H9 (cell line): Measurements from ENCODE around the gene UBQLN2. TPM values are rescaled to one million over a fixed set of nuclear protein-coding genes. Genes with fewer than 3 reads are reported as not detected.

Experiments
- DNase-seq: peaks from one replicate; pipeline ENCODE4 v3.0.0-alpha.2; 2017
- H2AFZ ChIP-seq: one replicate; pipeline ENCODE4 v1.6.1; 2013; ENCODE audit warnings: mild to moderate bottlenecking, low read length, control low read depth, moderate library complexity
- H2AK5ac ChIP-seq: 2 replicates; pipeline ENCODE4 v1.6.1; 2013; ENCODE audit warnings: low read length, control low read depth, mixed read lengths; ENCODE audit not compliant: insufficient read length
- H2BK120ac ChIP-seq: one replicate; pipeline ENCODE4 v1.6.1; 2013; ENCODE audit warnings: low read depth, mild to moderate bottlenecking, low read length, control low read depth, inconsistent platforms; ENCODE audit not compliant: poor library complexity, severe bottlenecking
- H2BK12ac ChIP-seq: 2 replicates; pipeline ENCODE4 v1.6.1; 2013; ENCODE audit warnings: low read length, control low read depth, mixed read lengths, low read depth; ENCODE audit not compliant: insufficient read length
- H2BK15ac ChIP-seq: 2 replicates; pipeline ENCODE4 v1.6.1; 2013; ENCODE audit warnings: low read depth, low read length, control low read depth
- H2BK20ac ChIP-seq: one replicate; pipeline ENCODE4 v1.6.1; 2013; ENCODE audit warnings: low read depth, mild to moderate bottlenecking, low read length, control low read depth, inconsistent platforms; ENCODE audit not compliant: poor library complexity, severe bottlenecking
- H2BK5ac ChIP-seq: 2 replicates; pipeline ENCODE4 v1.6.1; 2013; ENCODE audit warnings: low read length, control low read depth, mixed read lengths; ENCODE audit not compliant: insufficient read length
- H3K14ac ChIP-seq: 2 replicates; pipeline ENCODE4 v1.6.1; 2013; ENCODE audit warnings: low read length, control low read depth; ENCODE audit not compliant: insufficient read depth
- H3K18ac ChIP-seq: 2 replicates; pipeline ENCODE4 v1.6.1; 2013; ENCODE audit warnings: low read depth, mild to moderate bottlenecking, mixed read lengths, low read length, control low read depth; ENCODE audit not compliant: insufficient read length
- H3K23ac ChIP-seq: 2 replicates; pipeline ENCODE4 v1.6.1; 2013; ENCODE audit warnings: low read length, control low read depth, mixed read lengths, low read depth; ENCODE audit not compliant: insufficient read length
- H3K23me2 ChIP-seq: 2 replicates; pipeline ENCODE4 v1.6.1; 2013; ENCODE audit warnings: low read depth, mild to moderate bottlenecking, mixed read lengths, low read length, control low read depth; ENCODE audit not compliant: insufficient read length, poor library complexity, severe bottlenecking
- H3K27ac ChIP-seq: 2 replicates; pipeline ENCODE4 v1.5.1; 2013; ENCODE audit warnings: low read length, control low read depth, mixed read lengths, low read depth; ENCODE audit not compliant: insufficient read length
- H3K27me3 ChIP-seq: 2 replicates; pipeline ENCODE4 v1.6.1; 2013; ENCODE audit warnings: low read length, control low read depth, inconsistent platforms; ENCODE audit not compliant: insufficient read depth
- H3K4ac ChIP-seq: 2 replicates; pipeline ENCODE4 v1.6.1; 2013; ENCODE audit warnings: low read depth, mild to moderate bottlenecking, control low read depth, inconsistent platforms, low read length, moderate library complexity
- H3K4me1 ChIP-seq: 2 replicates; pipeline ENCODE4 v1.6.1; 2013; ENCODE audit warnings: low read length, control low read depth, inconsistent platforms; ENCODE audit not compliant: insufficient read depth
- H3K4me2 ChIP-seq: 2 replicates; pipeline ENCODE4 v1.6.1; 2013; ENCODE audit warnings: low read length, control low read depth, mixed read lengths; ENCODE audit not compliant: insufficient read length, insufficient read depth
- H3K56ac ChIP-seq: 2 replicates; pipeline ENCODE4 v1.6.1; 2013; ENCODE audit warnings: low read depth, mild to moderate bottlenecking, mixed read lengths, low read length, control low read depth; ENCODE audit not compliant: insufficient read length
- H3K79me1 ChIP-seq: 2 replicates; pipeline ENCODE4 v1.6.1; 2013; ENCODE audit warnings: low read depth, mild to moderate bottlenecking, moderate library complexity, low read length, control low read depth, inconsistent platforms; ENCODE audit not compliant: insufficient read depth, poor library complexity, severe bottlenecking
- H3K79me2 ChIP-seq: 2 replicates; pipeline ENCODE4 v1.6.1; 2013; ENCODE audit warnings: low read length, control low read depth, inconsistent platforms; ENCODE audit not compliant: insufficient read depth
- H3K9ac ChIP-seq: 2 replicates; pipeline ENCODE4 v1.6.1; 2013; ENCODE audit warnings: low read length, control low read depth, mixed read lengths; ENCODE audit not compliant: insufficient read length; ENCODE audit errors: extremely low read depth
- H3K9me3 ChIP-seq: one replicate; pipeline ENCODE4 v1.6.1; 2013; ENCODE audit warnings: low read depth, low read length, inconsistent platforms; ENCODE audit not compliant: control insufficient read depth
- H3T11ph ChIP-seq: one replicate; pipeline ENCODE4 v1.6.1; 2013; ENCODE audit warnings: mild to moderate bottlenecking, low read length, control low read depth, inconsistent platforms
- H4K20me1 ChIP-seq: one replicate; pipeline ENCODE4 v1.6.1; 2013; ENCODE audit not compliant: control insufficient read depth, insufficient read length, insufficient read depth
- H4K5ac ChIP-seq: 2 replicates; pipeline ENCODE4 v1.6.1; 2013; ENCODE audit warnings: low read depth, mild to moderate bottlenecking, mixed read lengths, low read length, control low read depth; ENCODE audit not compliant: insufficient read length
- H4K8ac ChIP-seq: replicated peaks from 2 replicates; pipeline ENCODE4 v1.6.1; 2013; ENCODE audit warnings: low read length, control low read depth, mixed read lengths, low read depth; ENCODE audit not compliant: insufficient read length
- H4K91ac ChIP-seq: 2 replicates; pipeline ENCODE4 v1.6.1; 2013; ENCODE audit warnings: low read depth, mild to moderate bottlenecking, moderate library complexity, mixed read lengths, low read length, control low read depth; ENCODE audit not compliant: insufficient read length
- H3K27ac Mint-ChIP-seq, 3 experiments: 2 replicates in 2 of 3; 3 replicates in 1 of 3; pipeline ENCODE4 v1.8.0; 2020 to 2021; ENCODE audit warnings: mixed read lengths in 3 of 3, mild to moderate bottlenecking in 1 of 3, moderate library complexity in 1 of 3
- H3K27me3 Mint-ChIP-seq: 2 replicates; pipeline ENCODE4 v1.8.0; 2021; ENCODE audit warnings: low read depth, mild to moderate bottlenecking, moderate library complexity, mixed read lengths
- H3K36me3 Mint-ChIP-seq, 3 experiments: 2 replicates in 2 of 3; 3 replicates in 1 of 3; pipeline ENCODE4 v1.8.0; 2020 to 2021; ENCODE audit warnings: low read depth in 3 of 3, mixed read lengths in 3 of 3; ENCODE audit not compliant: insufficient read depth in 1 of 3
- H3K4me1 Mint-ChIP-seq, 2 experiments: 2 replicates each; pipeline ENCODE4 v1.8.0; 2020; ENCODE audit warnings: mixed read lengths in 2 of 2
- H3K4me3 Mint-ChIP-seq, 2 experiments: 2 replicates in 1 of 2; 3 replicates in 1 of 2; pipeline ENCODE4 v1.8.0; 2020 to 2021; ENCODE audit warnings: mild to moderate bottlenecking in 2 of 2, mixed read lengths in 2 of 2, moderate library complexity in 1 of 2
- H3K9me3 Mint-ChIP-seq, 2 experiments: 2 replicates in 1 of 2; 3 replicates in 1 of 2; pipeline ENCODE4 v1.8.0; 2020; ENCODE audit warnings: mild to moderate bottlenecking in 2 of 2, mixed read lengths in 2 of 2, moderate library complexity in 1 of 2
- CTCF ChIP-seq: fragments of 200-600 bp; sonication (generic); conservative IDR thresholded peaks from 3 replicates; pipeline ENCODE4 v1.8.0; 2021; ENCODE audit warnings: antibody characterized with exemption, mild to moderate bottlenecking
- WGBS: extraction: QIAGEN DNeasy Blood & Tissue Kit; methylation state at CpG from one replicate; pipeline ENCODE4 v1.1.7; 2013; ENCODE audit warnings: missing lambda C conversion rate, low lambda C conversion rate, mixed read lengths; ENCODE audit not compliant: insufficient read length; ENCODE audit errors: extremely low coverage; 5-methylcytosine and 5-hydroxymethylcytosine counted together
- total RNA-seq: library from RNA; stranded (reverse); gene quantifications from 2 replicates; pipeline ENCODE4 v1.2.1, GENCODE V29; 2021

The UBQLN2 gene
- total RNA-seq, 1 experiment from 2014 or later = 30.0 TPM

GRCh38 chrX:56574861-56575260 is 11.4 kb downstream of the UBQLN2 start:
- Histone ChIP-seq H2BK15ac (no peak overlapping the region), H3K18ac (no peak overlapping the region), H2AK5ac (no peak overlapping the region), H3K27me3 (no peaks in the 10 kb centered on the region), H4K91ac (no peak overlapping the region), H3K9me3 (no peaks in the 10 kb centered on the region), H3K4ac (no peak overlapping the region), H2AFZ (no peak overlapping the region), H3K79me1 (no peaks in the 10 kb centered on the region), H3K79me2 (no peaks in the 10 kb centered on the region), H3K4me2 (no peak overlapping the region), H4K8ac (no peak overlapping the region), H2BK120ac (no peak overlapping the region), H2BK20ac (no peak overlapping the region), H4K5ac (no peak overlapping the region), H3T11ph (no peak overlapping the region), H2BK5ac (no peak overlapping the region), H2BK12ac (no peak overlapping the region), H3K23ac (no peak overlapping the region), H3K14ac (no peak overlapping the region), H3K9ac (no peak overlapping the region), H3K56ac (no peak overlapping the region), H4K20me1 (no peaks in the 10 kb centered on the region), H3K4me1 (no peaks in the 10 kb centered on the region), H3K27ac (no peak overlapping the region), H3K23me2 (no peaks in the 10 kb centered on the region)
- WGBS = no CpG with 5 or more reads among the region's 3 CpGs
- Mint-ChIP-seq H3K9me3 (peaks cover 62 to 68% of the 10 kb centered on the region in 2 experiments), H3K4me3 (no peak overlapping the region), H3K27me3 (no peaks in the 10 kb centered on the region), H3K27ac (no peak overlapping the region), H3K4me1 (no peaks in the 10 kb centered on the region), H3K36me3 (peaks cover 11 to 14% (median 13%) of the 10 kb centered on the region in 3 experiments; a peak in 6 of 7 replicates)
- TF ChIP-seq CTCF = no peak
- DNase-seq = no peak
